ENCODE measurements around the gene SUGP1. TPM values are rescaled to one million over a fixed set of nuclear protein-coding genes. Genes with fewer than 3 reads are reported as not detected.

The SUGP1 gene
- polyA plus RNA-seq, 1 donor from 2014 or later: 82.0 TPM

DNA sequence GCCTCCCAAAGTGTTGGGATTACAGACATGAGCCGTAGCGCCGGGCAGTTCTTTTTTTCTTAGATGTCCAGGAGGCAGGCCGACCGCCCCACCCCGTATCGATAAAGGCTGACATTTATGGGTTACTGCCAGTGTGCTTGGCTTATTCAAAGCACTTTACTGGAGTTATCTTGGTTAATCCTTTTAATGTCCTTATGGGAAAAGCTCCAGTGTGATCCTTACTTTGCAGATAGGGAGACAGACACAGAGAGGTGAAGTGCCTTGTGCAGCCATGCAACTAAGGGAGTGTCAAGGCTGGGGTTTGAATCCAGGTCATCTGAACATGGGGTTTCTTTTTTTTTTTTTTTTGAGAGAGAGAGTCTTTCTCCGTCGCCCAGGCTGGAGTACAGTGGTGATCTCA is 89.3 kb downstream of the SUGP1 start:
- Histone ChIP-seq H3K9ac (ENCODE audit: low read length) (no peak overlapping the region), H3K4me3 (ENCODE audit: low read length) (no peak overlapping the region), H2AFZ (ENCODE audit: low read depth, low read length) (no peak overlapping the region), H3F3A (ENCODE audit: insufficient read depth, low read length, poor library complexity, severe bottlenecking) (no peaks in the 10 kb centered on the region), H3K9me3 (ENCODE audit: low read length) (peaks cover 8% of the 10 kb centered on the region), H3K36me3 (ENCODE audit: insufficient read depth, low read length) (peaks cover 26% of the 10 kb centered on the region), H3K27ac (ENCODE audit: low read length) (no peak overlapping the region), H4K20me1 (ENCODE audit: insufficient read depth) (no peaks in the 10 kb centered on the region), H3K79me2 (replicated peaks; ENCODE audit: insufficient read depth, low read length) (no peaks in the 10 kb centered on the region), H3K9me2 (ENCODE audit: insufficient read depth, low read length) (no peaks in the 10 kb centered on the region), H3K4me2 (ENCODE audit: low read length) (no peak overlapping the region), H3K27me3 (ENCODE audit: insufficient read depth, low read depth, low read length) (no peaks in the 10 kb centered on the region)
- TF ChIP-seq SMC3 (conservative IDR thresholded peaks at IDR 0.05; ENCODE audit: poor library complexity): no peak
- no peak for TF ChIP-seq RAD21 (conservative IDR thresholded peaks at IDR 0.05)
- TF ChIP-seq EP300 (conservative IDR thresholded peaks at IDR 0.05; ENCODE audit: poor library complexity, severe bottlenecking): no peak
- TF ChIP-seq, protein P1, sequence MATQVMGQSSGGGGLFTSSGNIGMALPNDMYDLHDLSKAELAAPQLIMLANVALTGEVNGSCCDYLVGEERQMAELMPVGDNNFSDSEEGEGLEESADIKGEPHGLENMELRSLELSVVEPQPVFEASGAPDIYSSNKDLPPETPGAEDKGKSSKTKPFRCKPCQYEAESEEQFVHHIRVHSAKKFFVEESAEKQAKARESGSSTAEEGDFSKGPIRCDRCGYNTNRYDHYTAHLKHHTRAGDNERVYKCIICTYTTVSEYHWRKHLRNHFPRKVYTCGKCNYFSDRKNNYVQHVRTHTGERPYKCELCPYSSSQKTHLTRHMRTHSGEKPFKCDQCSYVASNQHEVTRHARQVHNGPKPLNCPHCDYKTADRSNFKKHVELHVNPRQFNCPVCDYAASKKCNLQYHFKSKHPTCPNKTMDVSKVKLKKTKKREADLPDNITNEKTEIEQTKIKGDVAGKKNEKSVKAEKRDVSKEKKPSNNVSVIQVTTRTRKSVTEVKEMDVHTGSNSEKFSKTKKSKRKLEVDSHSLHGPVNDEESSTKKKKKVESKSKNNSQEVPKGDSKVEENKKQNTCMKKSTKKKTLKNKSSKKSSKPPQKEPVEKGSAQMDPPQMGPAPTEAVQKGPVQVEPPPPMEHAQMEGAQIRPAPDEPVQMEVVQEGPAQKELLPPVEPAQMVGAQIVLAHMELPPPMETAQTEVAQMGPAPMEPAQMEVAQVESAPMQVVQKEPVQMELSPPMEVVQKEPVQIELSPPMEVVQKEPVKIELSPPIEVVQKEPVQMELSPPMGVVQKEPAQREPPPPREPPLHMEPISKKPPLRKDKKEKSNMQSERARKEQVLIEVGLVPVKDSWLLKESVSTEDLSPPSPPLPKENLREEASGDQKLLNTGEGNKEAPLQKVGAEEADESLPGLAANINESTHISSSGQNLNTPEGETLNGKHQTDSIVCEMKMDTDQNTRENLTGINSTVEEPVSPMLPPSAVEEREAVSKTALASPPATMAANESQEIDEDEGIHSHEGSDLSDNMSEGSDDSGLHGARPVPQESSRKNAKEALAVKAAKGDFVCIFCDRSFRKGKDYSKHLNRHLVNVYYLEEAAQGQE (IDR thresholded peaks at IDR 0.05; ENCODE audit: borderline replicate concordance): no peak
- no peak for TF ChIP-seq POLR2AphosphoS5 (IDR thresholded peaks at IDR 0.05)
- no peak for TF ChIP-seq EZH2 (IDR thresholded peaks at IDR 0.05; ENCODE audit: borderline replicate concordance, insufficient read depth, low read length, poor library complexity, severe bottlenecking)
- TF ChIP-seq, protein P2, sequence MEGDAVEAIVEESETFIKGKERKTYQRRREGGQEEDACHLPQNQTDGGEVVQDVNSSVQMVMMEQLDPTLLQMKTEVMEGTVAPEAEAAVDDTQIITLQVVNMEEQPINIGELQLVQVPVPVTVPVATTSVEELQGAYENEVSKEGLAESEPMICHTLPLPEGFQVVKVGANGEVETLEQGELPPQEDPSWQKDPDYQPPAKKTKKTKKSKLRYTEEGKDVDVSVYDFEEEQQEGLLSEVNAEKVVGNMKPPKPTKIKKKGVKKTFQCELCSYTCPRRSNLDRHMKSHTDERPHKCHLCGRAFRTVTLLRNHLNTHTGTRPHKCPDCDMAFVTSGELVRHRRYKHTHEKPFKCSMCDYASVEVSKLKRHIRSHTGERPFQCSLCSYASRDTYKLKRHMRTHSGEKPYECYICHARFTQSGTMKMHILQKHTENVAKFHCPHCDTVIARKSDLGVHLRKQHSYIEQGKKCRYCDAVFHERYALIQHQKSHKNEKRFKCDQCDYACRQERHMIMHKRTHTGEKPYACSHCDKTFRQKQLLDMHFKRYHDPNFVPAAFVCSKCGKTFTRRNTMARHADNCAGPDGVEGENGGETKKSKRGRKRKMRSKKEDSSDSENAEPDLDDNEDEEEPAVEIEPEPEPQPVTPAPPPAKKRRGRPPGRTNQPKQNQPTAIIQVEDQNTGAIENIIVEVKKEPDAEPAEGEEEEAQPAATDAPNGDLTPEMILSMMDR (IDR thresholded peaks at IDR 0.05; ENCODE audit: poor library complexity, severe bottlenecking): no peak
- TF ChIP-seq TAF1 (IDR thresholded peaks at IDR 0.05; ENCODE audit: low read depth): no peak
- TF ChIP-seq MXI1 (conservative IDR thresholded peaks at IDR 0.05; ENCODE audit: poor library complexity, severe bottlenecking): no peak

DNA sequence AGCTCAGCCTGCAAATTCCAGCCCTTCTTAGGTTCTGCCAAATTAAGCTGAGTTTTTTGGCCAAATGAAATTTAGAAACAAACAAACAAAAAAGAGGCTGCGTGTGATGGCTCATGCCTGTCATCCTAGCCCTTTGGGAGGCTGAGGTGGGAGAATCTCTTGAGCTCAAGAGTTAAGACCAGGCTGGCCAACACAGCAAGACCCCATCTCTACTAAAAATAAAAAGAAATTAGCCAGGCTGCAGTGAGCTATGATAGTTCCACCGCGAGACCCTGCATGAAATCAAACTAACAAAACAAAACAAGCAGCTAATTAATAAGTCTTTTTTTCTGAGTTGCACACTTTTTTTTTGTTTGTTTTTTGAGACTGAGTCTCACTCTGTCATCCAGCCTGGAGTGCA is 90.6 kb downstream of the SUGP1 start:
- H4K20me1 ChIP-seq (ENCODE audit: insufficient read depth): no peaks in the 10 kb centered on the region
- H3K79me2 ChIP-seq (replicated peaks; ENCODE audit: insufficient read depth, low read length): no peaks in the 10 kb centered on the region
- H3K9ac ChIP-seq (ENCODE audit: low read length): no peak overlapping the region
- no peak overlapping the region for H3K4me2 ChIP-seq (ENCODE audit: low read length)
- TF ChIP-seq, protein P1 (IDR thresholded peaks at IDR 0.05; ENCODE audit: borderline replicate concordance): no peak
- peaks cover 4% of the 10 kb centered on the region for H3K9me3 ChIP-seq (ENCODE audit: low read length)
- peaks cover 17% of the 10 kb centered on the region for H3K36me3 ChIP-seq (ENCODE audit: insufficient read depth, low read length)
- no peaks in the 10 kb centered on the region for H3K27me3 ChIP-seq (ENCODE audit: insufficient read depth, low read depth, low read length)
- no peak overlapping the region for H3K27ac ChIP-seq (ENCODE audit: low read length)
- no peaks in the 10 kb centered on the region for H3K9me2 ChIP-seq (ENCODE audit: insufficient read depth, low read length)
- no peak overlapping the region for H3K4me3 ChIP-seq (ENCODE audit: low read length)
- no peak overlapping the region for H2AFZ ChIP-seq (ENCODE audit: low read depth, low read length)
- H3F3A ChIP-seq (ENCODE audit: insufficient read depth, low read length, poor library complexity, severe bottlenecking): no peaks in the 10 kb centered on the region

All from neural cell (in vitro differentiated cells).